Activated effector memory CD4-positive, alpha-beta T cell treated with anti-CD3 and anti-CD28 coated beads, Interleukin-2, amount 50 U/mL, for 16 hours (primary cell): ENCODE results near the gene MRS2.
"Not testable (repeated sequence)": the region's sequence is repeated elsewhere in the genome, so short reads cannot be mapped to it uniquely, and the experiment has no call there.

Experiments used
- DNase-seq: peaks from one replicate; pipeline ENCODE4 v3.0.0-alpha.2; 2020

MRS2 gene

GRCh38 chr6:24402697-24403500 is at the start of gene MRS2:
Gene MRS2 (plus strand): TSS chr6:24402936. CDS start chr6:24403047, 111 bp downstream.
- peak; percentile 93 for DNase-seq

- DNase-seq = no peak
These were observed 48.9 kb upstream of the MRS2 start for GRCh38 chr6:24353861-24354260.

- DNase-seq = no peak
These were observed 47.3 kb upstream of the MRS2 start for GRCh38 chr6:24355393-24355792.

GRCh38 chr6:24356310-24356973 is 46.3 kb upstream of the MRS2 start:
- no peak for DNase-seq

GRCh38 chr6:24357336-24358218 is 45.2 kb upstream of the MRS2 start, which contains the start of gene DCDC2:
Gene DCDC2 (minus strand): TSS chr6:24358059. CDS start chr6:24357750, 309 bp downstream.
- peak; percentile 77 for DNase-seq

GRCh38 chr6:24358219-24358821 is 44.4 kb upstream of the MRS2 start:
- no peak for DNase-seq

- DNase-seq = peak; percentile 92
These were observed 42.9 kb upstream of the MRS2 start for GRCh38 chr6:24359640-24360454.

GRCh38 chr6:24362363-24362762 is 40.4 kb upstream of the MRS2 start:
- DNase-seq = not testable (repeated sequence)

GRCh38 chr6:24365103-24365633 is 37.6 kb upstream of the MRS2 start:
- not testable (repeated sequence) for DNase-seq

GRCh38 chr6:24374612-24375011 is 28.1 kb upstream of the MRS2 start:
- DNase-seq = no peak

GRCh38 chr6:24376871-24377270 is 25.9 kb upstream of the MRS2 start:
- DNase-seq = no peak

- DNase-seq = no peak
These were observed 24.2 kb upstream of the MRS2 start for GRCh38 chr6:24378473-24379097.

- DNase-seq = no peak
These were observed 21.1 kb upstream of the MRS2 start for GRCh38 chr6:24381476-24382219.

- no peak for DNase-seq
These were observed 20.6 kb upstream of the MRS2 start for GRCh38 chr6:24382220-24382540.

- not testable (repeated sequence) for DNase-seq
These were observed 19.7 kb upstream of the MRS2 start for GRCh38 chr6:24382891-24383494.

GRCh38 chr6:24384369-24385130 is 18.2 kb upstream of the MRS2 start:
- DNase-seq = not testable (repeated sequence)

- DNase-seq = no peak
These were observed 17.0 kb upstream of the MRS2 start for GRCh38 chr6:24385536-24386269.

- no peak for DNase-seq
These were observed 14.9 kb upstream of the MRS2 start for GRCh38 chr6:24387818-24388217.
